Lung (tissue), 12 donors: ENCODE measurements around the gene FRZB. TPM values are rescaled to one million over a fixed set of nuclear protein-coding genes. Genes with fewer than 3 reads are reported as not detected.
"Not testable (repeated sequence)": the region's sequence is repeated elsewhere in the genome, so short reads cannot be mapped to it uniquely, and the experiment has no call there.

Experiments used
- ATAC-seq: fragments of 200-7000 bp; cut with Tn5 transposase; one replicate; pipeline ENCODE4 v1.9.1; 2020; ENCODE audit warnings: moderate number of reproducible peaks; ENCODE audit not compliant: insufficient read depth, low FRiP score
- DNase-seq, 3 donors: peaks; one replicate each; pipeline ENCODE4 v3.0.0-alpha.2; 2013 to 2017
- H3K27ac ChIP-seq, 2 donors: one replicate each; pipeline ENCODE4 v1.5.1; 2013; ENCODE audit warnings: mild to moderate bottlenecking in 2 of 2, moderate library complexity in 2 of 2, control low read depth in 1 of 2, inconsistent platforms in 1 of 2, low read depth in 1 of 2, low read length in 1 of 2
- H3K27me3 ChIP-seq, 3 donors: one replicate each; pipeline ENCODE4 v1.5.1; 2013; ENCODE audit warnings: low read length in 2 of 3; ENCODE audit not compliant: control insufficient read depth in 3 of 3, insufficient read depth in 3 of 3
- H3K36me3 ChIP-seq, 4 donors: one replicate each; pipeline ENCODE4 v1.5.1; 2013; ENCODE audit warnings: low read length in 4 of 4, mild to moderate bottlenecking in 1 of 4, moderate library complexity in 1 of 4; ENCODE audit not compliant: control insufficient read depth in 4 of 4, insufficient read depth in 4 of 4
- H3K4me1 ChIP-seq, 5 donors: one replicate each; pipeline ENCODE4 v1.5.1; 2013; ENCODE audit warnings: low read length in 5 of 5, mild to moderate bottlenecking in 2 of 5, moderate library complexity in 1 of 5; ENCODE audit not compliant: control insufficient read depth in 5 of 5, insufficient read depth in 5 of 5
- H3K4me3 ChIP-seq: one replicate; pipeline ENCODE4 v1.5.1; 2013; ENCODE audit warnings: mild to moderate bottlenecking, control low read depth, moderate library complexity
- H3K9ac ChIP-seq, 2 donors: one replicate each; pipeline ENCODE4 v1.5.1; 2013; ENCODE audit warnings: low read length in 2 of 2, control low read depth in 1 of 2; ENCODE audit not compliant: insufficient read depth in 1 of 2
- H3K9me3 ChIP-seq, 4 donors: one replicate each; pipeline ENCODE4 v1.5.1; 2013; ENCODE audit warnings: low read length in 3 of 4, mild to moderate bottlenecking in 1 of 4, moderate library complexity in 1 of 4; ENCODE audit not compliant: control insufficient read depth in 4 of 4, insufficient read depth in 3 of 4
- WGBS, 2 donors: extraction: QIAGEN DNeasy Blood & Tissue Kit; methylation state at CpG; one replicate each; pipeline ENCODE4 v1.1.7; 2013; 5-methylcytosine and 5-hydroxymethylcytosine counted together
- polyA plus RNA-seq, 2 donors: library from polyadenylated mRNA; stranded (reverse); fragments of 200-250 nt; gene quantifications; one replicate each; pipeline ENCODE4 v1.2.1, GENCODE V29; 2013
- total RNA-seq, 2 donors: library from RNA; depleted of rRNA in 1 of 2; stranded (reverse); fragments of >200 nt in 1 of 2; gene quantifications; one replicate each; pipeline ENCODE4 v1.2.1, GENCODE V29; 2014 to 2021
- TF ChIP-seq, protein P1 (sequence below): IDR thresholded peaks from 2 replicates; pipeline ENCODE4 v1.5.1; 2012; ENCODE audit warnings: mild to moderate bottlenecking; ENCODE audit errors: control extremely low read depth, extremely low read depth
- donor health status: control.
- donor health status: control.
- donor health status: Bipolar disorder and iron deficiency.
- donor health status: healthy.
- donor health status: DM: yes; HTN: yes; CAD: no.

The FRZB gene
- total and polyA plus RNA-seq, 4 donors, result 0.19 to 7.4 (median 1.6) TPM

DNA sequence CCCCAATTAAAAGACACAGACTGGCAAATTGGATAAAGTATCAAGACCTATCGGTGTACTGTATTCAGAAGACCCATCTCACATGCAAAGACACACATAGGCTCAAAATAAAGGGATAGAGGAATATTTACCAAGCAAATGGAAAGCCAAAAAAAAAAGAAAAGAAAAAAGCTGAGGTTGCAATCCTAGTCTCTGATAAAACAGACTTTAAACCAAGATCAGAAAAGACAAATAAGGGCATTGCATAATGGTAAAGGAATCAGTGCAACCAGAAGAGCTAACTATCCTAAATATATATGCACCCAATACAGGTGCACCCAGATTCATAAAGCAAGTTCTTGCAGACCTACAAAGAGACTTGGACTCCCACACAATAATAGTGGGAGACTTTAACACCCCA is 10.2 kb upstream of the FRZB start:
- WGBS, 2 donors, result 86 to 97% methylated on average over 1 of the region's 1 CpG
- H3K9me3 ChIP-seq, H3K27ac ChIP-seq, H3K36me3 ChIP-seq, H3K4me1 ChIP-seq, ATAC-seq, DNase-seq, H3K27me3 ChIP-seq, H3K4me3 ChIP-seq, H3K9ac ChIP-seq: not testable (repeated sequence)

DNA sequence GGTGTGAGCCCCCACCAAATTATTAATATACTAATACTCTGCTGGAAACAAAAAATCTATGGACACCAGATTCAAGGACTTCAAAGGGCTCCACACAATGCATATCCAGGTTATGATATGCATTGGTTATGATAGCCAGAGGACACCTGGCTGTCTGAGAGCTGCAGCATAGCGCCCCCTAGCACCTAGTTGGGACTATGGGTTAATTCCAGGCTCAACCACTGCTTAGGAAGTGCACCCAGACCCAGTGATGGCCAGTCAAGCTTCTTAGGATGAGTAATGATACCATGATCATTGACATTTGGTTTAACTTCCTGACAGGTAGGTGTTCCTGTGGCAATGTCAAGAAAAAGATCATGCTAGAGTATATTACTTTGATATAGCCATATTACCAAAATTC is 3.8 kb upstream of the FRZB start:
- WGBS, 2 donors, result 8 to 16% methylated on average over 1 of the region's 1 CpG
- peaks cover 0 to 2% (median 0%) of the 10 kb centered on the region in 4 donors for H3K9me3 ChIP-seq
- H3K27me3 ChIP-seq, result peaks cover 0 to 18% (median 9%) of the 10 kb centered on the region in 3 donors
- no peak overlapping the region for H3K27ac ChIP-seq
- peaks cover 0 to 19% (median 5%) of the 10 kb centered on the region in 5 donors for H3K4me1 ChIP-seq
- no peak overlapping the region for H3K4me3 ChIP-seq
- ATAC-seq (no peak), DNase-seq (no peak)
- H3K36me3 ChIP-seq, result no peaks in the 10 kb centered on the region
- no peak overlapping the region for H3K9ac ChIP-seq
- TF ChIP-seq, protein P1, sequence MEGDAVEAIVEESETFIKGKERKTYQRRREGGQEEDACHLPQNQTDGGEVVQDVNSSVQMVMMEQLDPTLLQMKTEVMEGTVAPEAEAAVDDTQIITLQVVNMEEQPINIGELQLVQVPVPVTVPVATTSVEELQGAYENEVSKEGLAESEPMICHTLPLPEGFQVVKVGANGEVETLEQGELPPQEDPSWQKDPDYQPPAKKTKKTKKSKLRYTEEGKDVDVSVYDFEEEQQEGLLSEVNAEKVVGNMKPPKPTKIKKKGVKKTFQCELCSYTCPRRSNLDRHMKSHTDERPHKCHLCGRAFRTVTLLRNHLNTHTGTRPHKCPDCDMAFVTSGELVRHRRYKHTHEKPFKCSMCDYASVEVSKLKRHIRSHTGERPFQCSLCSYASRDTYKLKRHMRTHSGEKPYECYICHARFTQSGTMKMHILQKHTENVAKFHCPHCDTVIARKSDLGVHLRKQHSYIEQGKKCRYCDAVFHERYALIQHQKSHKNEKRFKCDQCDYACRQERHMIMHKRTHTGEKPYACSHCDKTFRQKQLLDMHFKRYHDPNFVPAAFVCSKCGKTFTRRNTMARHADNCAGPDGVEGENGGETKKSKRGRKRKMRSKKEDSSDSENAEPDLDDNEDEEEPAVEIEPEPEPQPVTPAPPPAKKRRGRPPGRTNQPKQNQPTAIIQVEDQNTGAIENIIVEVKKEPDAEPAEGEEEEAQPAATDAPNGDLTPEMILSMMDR, result no peak

DNA sequence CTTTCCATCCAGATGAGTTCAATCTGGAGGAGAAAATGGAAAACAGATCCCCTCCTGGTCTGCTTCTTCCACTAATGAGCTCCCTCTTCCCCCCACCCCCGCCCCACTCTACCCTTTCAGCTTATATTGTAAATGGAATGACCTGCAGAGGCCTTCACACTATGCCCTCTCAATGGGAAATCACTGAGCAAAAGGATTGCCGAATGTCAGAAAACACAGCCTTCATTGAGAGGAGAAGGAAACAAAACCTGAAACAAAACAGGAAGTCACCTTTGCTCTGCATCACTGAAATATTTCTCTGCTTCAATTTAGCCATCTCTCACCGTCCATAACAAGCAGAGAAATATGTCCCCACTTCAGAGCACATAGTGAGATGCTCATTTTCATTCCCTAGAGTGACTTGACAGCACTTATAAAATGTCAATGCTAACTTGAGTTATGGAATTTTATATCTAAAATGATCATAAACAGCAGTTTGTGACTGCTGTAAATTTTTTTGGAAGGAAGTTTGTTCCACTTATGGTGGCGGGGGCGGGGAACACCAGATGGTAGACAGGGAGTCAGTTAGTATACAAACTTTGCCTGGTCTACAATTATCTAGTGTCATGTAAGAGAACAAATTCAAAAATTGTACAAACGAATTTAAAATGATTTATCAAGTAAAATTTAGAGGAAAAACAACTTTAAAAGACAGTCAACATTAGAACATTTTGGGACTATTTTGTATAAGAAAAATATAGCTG is 1.8 kb upstream of the FRZB start:
- no peaks in the 10 kb centered on the region for H3K36me3 ChIP-seq
- 78 to 85% methylated on average over 6 of the region's 6 CpGs for WGBS, 2 donors
- TF ChIP-seq, protein P1, result no peak

DNA sequence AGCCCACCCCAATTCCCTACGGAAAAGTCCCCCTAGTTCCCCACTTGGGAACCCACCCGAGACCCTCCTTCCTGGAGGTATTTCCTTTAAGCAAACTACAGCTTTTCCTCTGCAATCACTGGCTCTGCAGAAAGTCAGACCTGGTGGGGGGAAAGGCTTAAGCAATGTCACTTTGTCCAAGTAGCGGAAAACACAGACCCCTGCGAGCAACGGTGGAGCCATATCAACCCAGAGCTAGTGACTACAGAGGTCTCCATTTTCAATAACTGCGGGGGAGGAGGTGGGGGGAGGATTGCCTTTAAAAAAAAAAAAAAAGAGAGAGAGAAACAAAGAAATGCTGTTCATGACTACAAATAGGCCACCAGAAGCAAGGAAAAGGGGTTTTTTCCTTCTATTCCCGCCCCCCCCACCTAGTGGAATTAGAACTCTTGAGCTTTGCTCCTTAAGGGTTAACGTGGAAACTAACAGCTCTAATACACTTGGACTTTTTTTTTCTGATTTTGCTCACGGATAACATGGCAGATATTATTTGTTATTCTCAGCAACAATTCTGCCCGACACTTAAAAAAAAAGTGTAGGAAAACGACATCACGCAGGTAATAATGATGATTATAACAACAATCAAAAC is 1.1 kb upstream of the FRZB start:
- Histone ChIP-seq H3K27ac (no peak overlapping the region), H3K36me3 (no peaks in the 10 kb centered on the region), H3K4me1 (peaks cover 0 to 19% (median 5%) of the 10 kb centered on the region in 5 donors), H3K4me3 (no peak overlapping the region), H3K27me3 (peaks cover 0 to 21% (median 16%) of the 10 kb centered on the region in 3 donors), H3K9me3 (peaks cover 0 to 2% (median 0%) of the 10 kb centered on the region in 4 donors), H3K9ac (no peak overlapping the region)
- DNase-seq, result peak in 1 of 3 donors; percentile 28
- no peak for ATAC-seq
- TF ChIP-seq, protein P1, result no peak
- WGBS, 2 donors, result 44 to 47% methylated on average over 12 of the region's 12 CpGs

More for the DNA sequence above, 1.8 kb upstream of the FRZB start:
- Histone ChIP-seq H3K9me3 (peaks cover 0 to 2% (median 0%) of the 10 kb centered on the region in 4 donors), H3K4me1 (peaks cover 0 to 19% (median 5%) of the 10 kb centered on the region in 5 donors), H3K9ac (no peak overlapping the region), H3K27me3 (peaks cover 0 to 21% (median 16%) of the 10 kb centered on the region in 3 donors), H3K4me3 (no peak overlapping the region), H3K27ac (no peak overlapping the region)
- DNase-seq, result no peak
- no peak for ATAC-seq
